HCT116 (cell line): ENCODE measurements around the gene SSR1. TPM values are rescaled to one million over a fixed set of nuclear protein-coding genes. Genes with fewer than 3 reads are reported as not detected.

ENCODE experiments used
- ATAC-seq: fragments of 200-7000 bp; cut with Tn5 transposase; 2 replicates; pipeline ENCODE4 v1.9.1; 2020; ENCODE audit warnings: mild to moderate bottlenecking, moderate library complexity
- BruUV-seq: library from RNA; stranded (reverse); fragments of 400-500 nt; replicated peaks from 2 replicates; lab custom pipeline; 2021; lab: Mats Ljungman, UMichigan
- CTCF ChIA-PET: fragments of 300-600 bp; sonication (Branson Sonifier 250); formaldehyde crosslinking; loops from one replicate; lab custom pipeline; 2021; ENCODE audit warnings: antibody characterized with exemption; lab: Charles Lee
- POLR2A ChIA-PET: fragments of 300-600, 350-600 bp; sonication (Branson Sonifier 250); formaldehyde crosslinking; loops from one replicate; lab custom pipeline; 2021; ENCODE audit warnings: antibody characterized with exemption; lab: Charles Lee
- RAD21 ChIA-PET, 2 experiments: fragments of 300-600 bp; sonication (Branson Sonifier 250); formaldehyde crosslinking; loops; one replicate each; lab custom pipeline; 2023; ENCODE audit warnings: low total read pairs in 2 of 2; ENCODE audit not compliant: uncharacterized antibody in 2 of 2, unreplicated experiment in 2 of 2, low non-redundant PET in 1 of 2; lab: Charles Lee
- DNase-seq: peaks from one replicate; pipeline ENCODE4 v3.0.0-alpha.2; 2010; ENCODE audit warnings: low read depth, low spot score
- H2AFZ ChIP-seq: fragments of 200-600 bp; shearing (Covaris generic), sonication (generic); 2 replicates; pipeline ENCODE4 v1.6.1; 2017; ENCODE audit warnings: low read depth, mixed run types, mixed read lengths, antibody characterized with exemption, low read length; ENCODE audit not compliant: poor library complexity, severe bottlenecking
- H3K27ac ChIP-seq: 2 replicates; pipeline ENCODE4 v1.5.1; 2012; ENCODE audit warnings: low read depth, low read length
- H3K27me3 ChIP-seq: fragments of 200-600 bp; sonication (generic); 2 replicates; pipeline ENCODE4 v1.6.1; 2016; ENCODE audit warnings: mixed run types, low read length, mixed read lengths; ENCODE audit not compliant: insufficient read depth
- H3K36me3 ChIP-seq, 2 experiments: fragments of 200-500 bp in 1 of 2; fragments of 200-600 bp in 1 of 2; sonication (Bioruptor generic) in 1 of 2; sonication (generic) in 1 of 2; 2 replicates each; pipeline versions ENCODE4 v1.5.1 to v1.6.1; 2014 to 2016; ENCODE audit warnings: low read length in 2 of 2, inconsistent platforms in 1 of 2, mixed read lengths in 1 of 2, mixed run types in 1 of 2; ENCODE audit not compliant: insufficient read depth in 2 of 2, control insufficient read depth in 1 of 2
- H3K4me1 ChIP-seq, 2 experiments: fragments of 200-600 bp in 1 of 2; sonication (generic) in 1 of 2; 2 replicates each; pipeline versions ENCODE4 v1.5.1 to v1.6.1; 2012 to 2017; ENCODE audit warnings: low read length in 2 of 2, inconsistent platforms in 1 of 2, mild to moderate bottlenecking in 1 of 2, mixed read lengths in 1 of 2, mixed run types in 1 of 2, moderate library complexity in 1 of 2; ENCODE audit not compliant: insufficient read depth in 2 of 2, control insufficient read depth in 1 of 2
- H3K4me2 ChIP-seq: fragments of 200-600 bp; sonication (generic); 2 replicates; pipeline ENCODE4 v1.6.1; 2017; ENCODE audit warnings: mixed run types, low read length, mixed read lengths
- H3K4me3 ChIP-seq, 2 experiments: fragments of 200-600 bp in 1 of 2; sonication (generic) in 1 of 2; replicated peaks in 1 of 2; 2 replicates each; pipeline ENCODE4 v1.5.1; 2011 to 2016; ENCODE audit warnings: low read length in 2 of 2, control low read depth in 1 of 2, low read depth in 1 of 2, mild to moderate bottlenecking in 1 of 2, mixed read lengths in 1 of 2, mixed run types in 1 of 2
- H3K79me2 ChIP-seq: fragments of 200-600 bp; sonication (generic); 2 replicates; pipeline ENCODE4 v1.6.1; 2017; ENCODE audit warnings: mild to moderate bottlenecking, mixed run types, low read length, moderate library complexity, mixed read lengths; ENCODE audit not compliant: insufficient read depth
- H3K9ac ChIP-seq: fragments of 200-600 bp; sonication (generic); 2 replicates; pipeline ENCODE4 v1.6.1; 2016; ENCODE audit warnings: low read length, mixed read lengths
- H3K9me2 ChIP-seq: fragments of 200-600 bp; sonication (generic), shearing (Covaris generic); 2 replicates; pipeline ENCODE4 v1.6.1; 2017; ENCODE audit warnings: mixed run types, mild to moderate bottlenecking, moderate library complexity; ENCODE audit not compliant: insufficient read depth
- H3K9me3 ChIP-seq, 2 experiments: fragments of 200-500 bp in 1 of 2; fragments of 200-600 bp in 1 of 2; sonication (Bioruptor generic) in 1 of 2; sonication (generic) in 1 of 2; 2 replicates each; pipeline ENCODE4 v1.6.1; 2014 to 2017; ENCODE audit warnings: low read length in 2 of 2, mixed read lengths in 2 of 2, inconsistent platforms in 1 of 2, low read depth in 1 of 2, mild to moderate bottlenecking in 1 of 2, mixed run types in 1 of 2, moderate library complexity in 1 of 2; ENCODE audit not compliant: control insufficient read depth in 1 of 2, insufficient read depth in 1 of 2
- H4K20me1 ChIP-seq: fragments of 200-600 bp; sonication (generic), shearing (Covaris generic); 2 replicates; pipeline ENCODE4 v1.6.1; 2017; ENCODE audit warnings: mixed run types, mild to moderate bottlenecking, moderate library complexity; ENCODE audit not compliant: insufficient read depth
- EGR1 ChIP-seq: IDR thresholded peaks from 2 replicates; pipeline ENCODE4 v1.6.1; 2012; ENCODE audit warnings: low read depth
- EZH2 ChIP-seq: fragments of 200-600 bp; sonication (generic); IDR thresholded peaks from 2 replicates; pipeline ENCODE4 v1.6.1; 2017; ENCODE audit warnings: antibody characterized with exemption, mixed run types
- JUND ChIP-seq: IDR thresholded peaks from 2 replicates; pipeline ENCODE4 v1.6.1; 2012
- POLR2A ChIP-seq: IDR thresholded peaks from 2 replicates; pipeline ENCODE4 v1.7.0; 2011; ENCODE audit warnings: borderline replicate concordance; ENCODE audit not compliant: insufficient read depth, insufficient read length; ENCODE audit errors: extremely low read depth
- REST ChIP-seq: IDR thresholded peaks from 2 replicates; pipeline ENCODE4 v1.6.1; 2012; ENCODE audit warnings: low read depth
- SP1 ChIP-seq: IDR thresholded peaks from 2 replicates; pipeline ENCODE4 v1.6.1; 2012; ENCODE audit warnings: low read depth
- SRF ChIP-seq: IDR thresholded peaks from 2 replicates; pipeline ENCODE4 v1.6.1; 2012; ENCODE audit warnings: low read depth
- ZFX ChIP-seq: fragments of 450-650 bp; IDR thresholded peaks from 2 replicates; pipeline ENCODE4 v1.6.1; 2017
- intact Hi-C: fragments of 100-400 bp; cut with micrococcal nuclease; formaldehyde crosslinking; loops from 2 replicates; pipeline ENCODE4 v1.10.0; 2022
- total RNA-seq: library from RNA; stranded (reverse); gene quantifications from one replicate; pipeline ENCODE4 v1.2.1, GENCODE V29; 2021; ENCODE audit not compliant: unreplicated experiment

SSR1 gene
- total RNA-seq, 1 experiment from 2014 or later, result 127 TPM

DNA sequence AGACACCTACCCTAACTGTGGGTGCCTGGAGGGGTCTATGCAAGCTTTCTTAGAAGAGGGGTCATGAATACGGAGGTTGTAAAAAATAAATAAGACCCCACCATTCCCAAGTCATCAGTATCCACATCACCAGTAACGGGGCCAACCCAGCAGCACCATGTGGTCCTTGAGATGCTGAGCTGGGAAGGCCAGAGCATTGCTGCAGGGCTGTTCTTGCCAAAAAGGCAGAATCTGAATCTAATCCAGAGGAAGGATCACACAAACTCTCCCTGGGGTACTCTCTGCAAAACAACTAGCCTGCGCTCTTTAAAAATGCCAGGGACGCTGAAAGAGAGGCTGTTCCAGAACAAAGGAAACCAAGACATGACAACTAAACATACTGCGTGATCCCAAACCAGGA, 43.2 kb downstream of the SSR1 start:
- no peak for DNase-seq
- H3K9me2 ChIP-seq, result no peaks in the 10 kb centered on the region
- no peak overlapping the region for H2AFZ ChIP-seq
- peaks cover 9 to 18% of the 10 kb centered on the region in 2 experiments for H3K4me1 ChIP-seq
- intact Hi-C loops, result no loop called here
- ChIA-PET RAD21 (no interaction called here), POLR2A (no interaction called here), CTCF (no interaction called here)
- H3K4me2 ChIP-seq, result no peak overlapping the region
- no peak overlapping the region for H3K9ac ChIP-seq
- BruUV-seq, result no TSS peak
- ATAC-seq, result no peak
- no peaks in the 10 kb centered on the region for H3K27me3 ChIP-seq
- H3K27ac ChIP-seq, result no peak overlapping the region
- TF ChIP-seq SRF (no peak), REST (no peak), POLR2A (no peak), ZFX (no peak), EZH2 (no peak), EGR1 (no peak), JUND (no peak), SP1 (no peak)
- H3K79me2 ChIP-seq, result no peaks in the 10 kb centered on the region
- H4K20me1 ChIP-seq, result no peaks in the 10 kb centered on the region
- H3K9me3 ChIP-seq, result no peaks in the 10 kb centered on the region
- no peaks in the 10 kb centered on the region for H3K36me3 ChIP-seq
- no peak overlapping the region for H3K4me3 ChIP-seq
